HCT116 (cell line): ENCODE measurements around the gene LYRM4.

Experiments
- CEBPB ChIP-seq: IDR thresholded peaks from 2 replicates; pipeline ENCODE4 v1.6.1; 2012; ENCODE audit warnings: low read depth
- MAX ChIP-seq: IDR thresholded peaks from 2 replicates; pipeline ENCODE4 v1.6.1; 2012
- POLR2A ChIP-seq: IDR thresholded peaks from 2 replicates; pipeline ENCODE4 v1.7.0; 2011; ENCODE audit warnings: borderline replicate concordance; ENCODE audit not compliant: insufficient read depth, insufficient read length; ENCODE audit errors: extremely low read depth
- RAD21 ChIP-seq: IDR thresholded peaks from 2 replicates; pipeline ENCODE4 v1.6.1; 2012; ENCODE audit warnings: low read depth, mild to moderate bottlenecking
- SP1 ChIP-seq: IDR thresholded peaks from 2 replicates; pipeline ENCODE4 v1.6.1; 2012; ENCODE audit warnings: low read depth
- YY1 ChIP-seq: IDR thresholded peaks from 2 replicates; pipeline ENCODE4 v1.6.1; 2011; ENCODE audit warnings: low read length, low read depth, moderate library complexity, mild to moderate bottlenecking; ENCODE audit not compliant: insufficient replicate concordance; ENCODE audit errors: extremely low read depth
- ZBTB33 ChIP-seq: IDR thresholded peaks from 2 replicates; pipeline ENCODE4 v1.6.1; 2011; ENCODE audit warnings: mild to moderate bottlenecking, low read length, moderate library complexity; ENCODE audit not compliant: insufficient replicate concordance; ENCODE audit errors: extremely low read depth
- ZFX ChIP-seq: fragments of 450-650 bp; IDR thresholded peaks from 2 replicates; pipeline ENCODE4 v1.6.1; 2017
- ZNF274 ChIP-seq: fragments of 200-500 bp; sonication (Bioruptor generic); IDR thresholded peaks from 2 replicates; pipeline ENCODE4 v1.6.1; 2014; ENCODE audit warnings: mild to moderate bottlenecking, low read depth, low read length, inconsistent platforms
- TF ChIP-seq, protein P1 (sequence below), 3 experiments: fragments of 200-600 bp in 1 of 3; sonication (generic) in 1 of 3; IDR thresholded peaks in 2 of 3; conservative IDR thresholded peaks in 1 of 3; 2 replicates each; pipeline ENCODE4 v1.5.1; 2012 to 2017; ENCODE audit warnings: low read depth in 2 of 3, low read length in 2 of 3, antibody characterized with exemption in 1 of 3, borderline replicate concordance in 1 of 3, control low read depth in 1 of 3, mild to moderate bottlenecking in 1 of 3, mixed read lengths in 1 of 3, mixed run types in 1 of 3, moderate library complexity in 1 of 3; ENCODE audit not compliant: insufficient read depth in 1 of 3
- TF ChIP-seq, protein P2 (sequence below): IDR thresholded peaks from 2 replicates; pipeline ENCODE4 v1.6.1; 2012; ENCODE audit warnings: low read depth

DNA sequence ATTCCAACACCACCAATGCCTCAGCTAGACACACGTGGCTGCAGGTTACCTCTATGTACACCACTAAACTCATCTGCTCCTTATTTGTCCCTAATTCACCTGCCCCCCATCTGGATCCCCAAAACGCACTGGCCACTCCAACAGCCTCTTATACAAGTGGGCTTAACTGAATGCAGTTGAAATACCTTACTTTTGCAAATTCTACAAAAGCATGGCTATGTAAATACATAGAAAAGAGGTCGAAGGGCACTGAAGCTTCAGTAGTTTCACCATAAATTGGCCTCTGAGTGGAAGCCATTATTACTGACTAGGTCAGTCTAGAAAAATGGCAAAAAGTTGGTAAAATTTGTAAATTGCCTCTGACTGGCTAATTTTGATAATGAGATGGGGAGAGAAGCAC is 186.8 kb downstream of the LYRM4 start:
- TF ChIP-seq, protein P1, sequence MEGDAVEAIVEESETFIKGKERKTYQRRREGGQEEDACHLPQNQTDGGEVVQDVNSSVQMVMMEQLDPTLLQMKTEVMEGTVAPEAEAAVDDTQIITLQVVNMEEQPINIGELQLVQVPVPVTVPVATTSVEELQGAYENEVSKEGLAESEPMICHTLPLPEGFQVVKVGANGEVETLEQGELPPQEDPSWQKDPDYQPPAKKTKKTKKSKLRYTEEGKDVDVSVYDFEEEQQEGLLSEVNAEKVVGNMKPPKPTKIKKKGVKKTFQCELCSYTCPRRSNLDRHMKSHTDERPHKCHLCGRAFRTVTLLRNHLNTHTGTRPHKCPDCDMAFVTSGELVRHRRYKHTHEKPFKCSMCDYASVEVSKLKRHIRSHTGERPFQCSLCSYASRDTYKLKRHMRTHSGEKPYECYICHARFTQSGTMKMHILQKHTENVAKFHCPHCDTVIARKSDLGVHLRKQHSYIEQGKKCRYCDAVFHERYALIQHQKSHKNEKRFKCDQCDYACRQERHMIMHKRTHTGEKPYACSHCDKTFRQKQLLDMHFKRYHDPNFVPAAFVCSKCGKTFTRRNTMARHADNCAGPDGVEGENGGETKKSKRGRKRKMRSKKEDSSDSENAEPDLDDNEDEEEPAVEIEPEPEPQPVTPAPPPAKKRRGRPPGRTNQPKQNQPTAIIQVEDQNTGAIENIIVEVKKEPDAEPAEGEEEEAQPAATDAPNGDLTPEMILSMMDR (IDR thresholded peaks at IDR 0.05 in 2 of 3, conservative IDR thresholded peaks at IDR 0.05 in 1 of 3; ENCODE audit: borderline replicate concordance in 1 of 3, insufficient read depth in 1 of 3, low read depth in 2 of 3, low read length in 2 of 3) = no peak
- TF ChIP-seq SP1 = no peak
- no peak for TF ChIP-seq POLR2A
- TF ChIP-seq ZNF274 = no peak
- TF ChIP-seq ZBTB33 = no peak
- TF ChIP-seq YY1 = no peak
- no peak for TF ChIP-seq MAX
- no peak for TF ChIP-seq ZFX
- no peak for TF ChIP-seq RAD21
- TF ChIP-seq CEBPB = no peak
- TF ChIP-seq, protein P2, sequence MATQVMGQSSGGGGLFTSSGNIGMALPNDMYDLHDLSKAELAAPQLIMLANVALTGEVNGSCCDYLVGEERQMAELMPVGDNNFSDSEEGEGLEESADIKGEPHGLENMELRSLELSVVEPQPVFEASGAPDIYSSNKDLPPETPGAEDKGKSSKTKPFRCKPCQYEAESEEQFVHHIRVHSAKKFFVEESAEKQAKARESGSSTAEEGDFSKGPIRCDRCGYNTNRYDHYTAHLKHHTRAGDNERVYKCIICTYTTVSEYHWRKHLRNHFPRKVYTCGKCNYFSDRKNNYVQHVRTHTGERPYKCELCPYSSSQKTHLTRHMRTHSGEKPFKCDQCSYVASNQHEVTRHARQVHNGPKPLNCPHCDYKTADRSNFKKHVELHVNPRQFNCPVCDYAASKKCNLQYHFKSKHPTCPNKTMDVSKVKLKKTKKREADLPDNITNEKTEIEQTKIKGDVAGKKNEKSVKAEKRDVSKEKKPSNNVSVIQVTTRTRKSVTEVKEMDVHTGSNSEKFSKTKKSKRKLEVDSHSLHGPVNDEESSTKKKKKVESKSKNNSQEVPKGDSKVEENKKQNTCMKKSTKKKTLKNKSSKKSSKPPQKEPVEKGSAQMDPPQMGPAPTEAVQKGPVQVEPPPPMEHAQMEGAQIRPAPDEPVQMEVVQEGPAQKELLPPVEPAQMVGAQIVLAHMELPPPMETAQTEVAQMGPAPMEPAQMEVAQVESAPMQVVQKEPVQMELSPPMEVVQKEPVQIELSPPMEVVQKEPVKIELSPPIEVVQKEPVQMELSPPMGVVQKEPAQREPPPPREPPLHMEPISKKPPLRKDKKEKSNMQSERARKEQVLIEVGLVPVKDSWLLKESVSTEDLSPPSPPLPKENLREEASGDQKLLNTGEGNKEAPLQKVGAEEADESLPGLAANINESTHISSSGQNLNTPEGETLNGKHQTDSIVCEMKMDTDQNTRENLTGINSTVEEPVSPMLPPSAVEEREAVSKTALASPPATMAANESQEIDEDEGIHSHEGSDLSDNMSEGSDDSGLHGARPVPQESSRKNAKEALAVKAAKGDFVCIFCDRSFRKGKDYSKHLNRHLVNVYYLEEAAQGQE = no peak
